ENCODE measurements around the gene SULT1A3.
A peak's percentile ranks its signal among the peaks of the same experiment; 100 is the strongest.
"Not testable (repeated sequence)": the region's sequence is repeated elsewhere in the genome, so short reads cannot be mapped to it uniquely, and the experiment has no call there.

SULT1A3 gene

GRCh38 chr16:30173054-30173453, 26.0 kb upstream of the SULT1A3 start:
- no peak overlapping the region for H3K4me3 ChIP-seq (replicated peaks in 1 of 2; ENCODE audit: low read depth in 2 of 2, low read length in 2 of 2)
- DNase-seq (ENCODE audit: low read depth in 2 of 2): no peak
- no peak for TF ChIP-seq CTCF (IDR thresholded peaks at IDR 0.05; ENCODE audit: low read depth, low read length)

GRCh38 chr16:30176876-30177275, 22.2 kb upstream of the SULT1A3 start:
- not testable (repeated sequence) for DNase-seq (ENCODE audit: low read depth in 2 of 2); H3K4me3 ChIP-seq (replicated peaks in 1 of 2; ENCODE audit: low read depth in 2 of 2, low read length in 2 of 2)

DNA sequence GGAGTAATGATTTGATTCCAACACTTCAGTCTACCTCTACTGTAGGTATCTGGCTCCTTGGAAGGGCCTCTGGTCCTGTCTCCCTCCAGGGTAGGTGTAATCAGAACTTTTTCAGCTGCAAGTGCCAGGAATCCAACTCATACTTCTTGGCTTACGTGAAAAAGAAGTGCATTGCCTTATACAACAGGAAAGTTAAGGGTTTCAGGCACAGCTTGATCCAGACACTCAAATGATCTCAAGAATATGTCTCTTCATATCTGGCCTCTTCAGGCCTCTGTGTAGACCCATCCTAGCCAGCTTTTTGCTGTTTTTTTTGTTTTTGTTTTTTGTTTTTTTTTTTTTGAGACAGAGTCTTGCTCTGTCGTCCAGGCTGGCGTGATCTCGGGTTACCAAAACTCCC, 19.9 kb upstream of the SULT1A3 start:
- no peak overlapping the region for H3K4me3 ChIP-seq (replicated peaks in 1 of 2; ENCODE audit: low read depth in 2 of 2, low read length in 2 of 2)

DNA sequence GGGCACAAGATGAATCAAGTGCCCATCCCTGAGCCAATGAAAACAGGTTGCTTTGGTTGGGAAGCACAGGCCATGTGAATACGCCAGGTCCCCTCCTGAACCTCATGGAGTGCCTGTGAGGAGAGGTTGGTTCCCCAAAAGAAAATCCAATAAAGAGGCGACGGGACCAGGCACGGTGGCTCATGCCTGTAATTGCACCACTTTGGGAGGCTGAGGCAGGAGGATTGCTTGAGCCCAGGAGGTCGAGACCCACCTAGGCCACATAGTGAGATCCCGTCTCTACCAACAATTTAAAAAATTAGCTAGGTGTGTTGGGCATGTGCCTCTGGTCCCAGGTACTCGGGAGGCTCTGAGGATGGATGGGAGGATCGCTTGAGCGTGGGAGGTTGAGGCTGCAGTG, 19.1 kb upstream of the SULT1A3 start:
- H3K4me3 ChIP-seq (replicated peaks in 1 of 2; ENCODE audit: low read depth in 2 of 2, low read length in 2 of 2): no peak overlapping the region
- TF ChIP-seq CTCF (IDR thresholded peaks at IDR 0.05; ENCODE audit: low read depth, low read length): no peak
- no peak for DNase-seq (ENCODE audit: low read depth in 2 of 2)

More for the DNA sequence above, 19.9 kb upstream of the SULT1A3 start:
- no peak for TF ChIP-seq CTCF (IDR thresholded peaks at IDR 0.05; ENCODE audit: low read depth, low read length)
- no peak for DNase-seq (ENCODE audit: low read depth in 2 of 2)

GRCh38 chr16:30180741-30181140, 18.3 kb upstream of the SULT1A3 start:
- no peak for TF ChIP-seq CTCF (IDR thresholded peaks at IDR 0.05; ENCODE audit: low read depth, low read length)
- no peak overlapping the region for H3K4me3 ChIP-seq (replicated peaks in 1 of 2; ENCODE audit: low read depth in 2 of 2, low read length in 2 of 2)
- DNase-seq (ENCODE audit: low read depth in 2 of 2): no peak

- H3K4me3 ChIP-seq (replicated peaks in 1 of 2; ENCODE audit: low read depth in 2 of 2, low read length in 2 of 2): peak within 1 kb of the TSS; percentile 48 to 57
- TF ChIP-seq CTCF (IDR thresholded peaks at IDR 0.05; ENCODE audit: low read depth, low read length): no peak
- DNase-seq (ENCODE audit: low read depth in 2 of 2): peak; percentile 71 to 78
These were observed 15.6 kb upstream of the SULT1A3 start, which contains the start of gene CORO1A for GRCh38 chr16:30183233-30184095. TSS of gene CORO1A (plus strand) at chr16:30183602. CDS start at chr16:30185210, 1,608 bp downstream.

- no peak for DNase-seq (ENCODE audit: low read depth in 2 of 2)
- peak overlapping the region in 1 of 2 donors; percentile 7 for H3K4me3 ChIP-seq (replicated peaks in 1 of 2; ENCODE audit: low read depth in 2 of 2, low read length in 2 of 2)
- no peak for TF ChIP-seq CTCF (IDR thresholded peaks at IDR 0.05; ENCODE audit: low read depth, low read length)
These were observed 14.8 kb upstream of the SULT1A3 start for GRCh38 chr16:30184096-30184890.
